Measurements from ENCODE around the gene GVQW3.
A peak's percentile ranks its signal among the peaks of the same experiment; 100 is the strongest.

The GVQW3 gene

DNA sequence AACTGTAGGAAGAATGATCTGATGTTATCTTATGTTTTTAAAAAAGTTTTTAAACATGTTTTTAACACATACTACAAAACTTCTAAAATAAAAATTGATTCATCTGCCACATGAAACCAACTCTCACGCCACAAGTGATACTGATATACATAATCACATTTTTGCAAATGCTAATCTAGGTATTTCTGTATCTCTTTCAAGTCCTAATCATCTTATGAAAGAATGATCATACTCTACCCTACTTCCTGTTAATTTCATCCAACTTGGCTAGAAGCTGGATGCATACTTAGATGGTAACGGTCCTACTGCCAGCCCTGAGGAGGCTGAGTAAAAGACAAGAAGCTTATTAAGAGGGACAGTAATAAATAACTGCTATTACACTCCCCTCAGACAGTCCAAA lies 19.3 kb upstream of the GVQW3 start:
- Histone ChIP-seq H3K36me3 (ENCODE audit: control insufficient read depth in 2 of 2, insufficient read depth in 2 of 2, low read length in 2 of 2) (peaks cover 0 to 3% of the 10 kb centered on the region in 2 donors), H3K4me1 (ENCODE audit: control insufficient read depth, insufficient read depth, low read length) (no peaks in the 10 kb centered on the region), H3K9ac (ENCODE audit: low read length in 2 of 2) (no peak overlapping the region), H3K9me3 (ENCODE audit: control insufficient read depth in 2 of 2, low read length in 2 of 2) (no peaks in the 10 kb centered on the region), H3K27me3 (ENCODE audit: control insufficient read depth in 1 of 2, insufficient read depth in 2 of 2, low read length in 2 of 2) (no peaks in the 10 kb centered on the region), H3K4me3 (ENCODE audit: low read length in 2 of 2) (no peak overlapping the region), H3K27ac (ENCODE audit: low read length) (no peak overlapping the region)

DNA sequence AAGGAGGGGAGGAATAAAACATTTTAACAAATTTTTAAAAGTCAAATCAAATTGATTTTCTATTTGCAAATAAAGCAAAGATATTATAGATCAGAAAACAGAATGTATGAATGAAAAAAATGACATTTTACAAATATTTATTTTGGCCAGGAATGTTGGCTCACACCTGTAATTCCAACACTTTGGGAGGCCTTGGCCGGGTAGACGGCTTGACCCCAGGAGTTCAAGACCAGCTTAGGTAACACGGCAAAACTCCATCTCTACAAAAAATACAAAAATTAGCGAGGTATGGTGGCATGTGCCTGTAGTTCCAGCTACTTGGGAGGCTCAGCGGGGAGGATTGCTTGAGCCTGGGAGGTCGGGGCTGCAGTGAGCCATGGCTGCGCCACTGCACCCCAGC lies 18.4 kb upstream of the GVQW3 start:
- Histone ChIP-seq H3K36me3 (ENCODE audit: control insufficient read depth in 2 of 2, insufficient read depth in 2 of 2, low read length in 2 of 2) (peaks cover 0 to 3% of the 10 kb centered on the region in 2 donors), H3K4me1 (ENCODE audit: control insufficient read depth, insufficient read depth, low read length) (no peaks in the 10 kb centered on the region), H3K9me3 (ENCODE audit: control insufficient read depth in 2 of 2, low read length in 2 of 2) (no peaks in the 10 kb centered on the region), H3K27me3 (ENCODE audit: control insufficient read depth in 1 of 2, insufficient read depth in 2 of 2, low read length in 2 of 2) (no peaks in the 10 kb centered on the region), H3K27ac (ENCODE audit: low read length) (no peak overlapping the region), H3K4me3 (ENCODE audit: low read length in 2 of 2) (no peak overlapping the region), H3K9ac (ENCODE audit: low read length in 2 of 2) (no peak overlapping the region)

- H3K4me3 ChIP-seq (ENCODE audit: low read length in 2 of 2): no peak overlapping the region
- no peaks in the 10 kb centered on the region for H3K4me1 ChIP-seq (ENCODE audit: control insufficient read depth, insufficient read depth, low read length)
- no peaks in the 10 kb centered on the region for H3K9me3 ChIP-seq (ENCODE audit: control insufficient read depth in 2 of 2, low read length in 2 of 2)
- no peak overlapping the region for H3K27ac ChIP-seq (ENCODE audit: low read length)
- no peaks in the 10 kb centered on the region for H3K27me3 ChIP-seq (ENCODE audit: control insufficient read depth in 1 of 2, insufficient read depth in 2 of 2, low read length in 2 of 2)
- no peaks in the 10 kb centered on the region for H3K36me3 ChIP-seq (ENCODE audit: control insufficient read depth in 2 of 2, insufficient read depth in 2 of 2, low read length in 2 of 2)
- H3K9ac ChIP-seq (ENCODE audit: low read length in 2 of 2): no peak overlapping the region
Measured at GRCh38 chr11:76365038-76365679, 16.0 kb upstream of the GVQW3 start.

GRCh38 chr11:76368490-76368889 lies 12.6 kb upstream of the GVQW3 start:
- H3K4me1 ChIP-seq (ENCODE audit: control insufficient read depth, insufficient read depth, low read length): peaks cover 4% of the 10 kb centered on the region
- H3K4me3 ChIP-seq (ENCODE audit: low read length in 2 of 2): no peak overlapping the region
- no peak overlapping the region for H3K27ac ChIP-seq (ENCODE audit: low read length)
- H3K9me3 ChIP-seq (ENCODE audit: control insufficient read depth in 2 of 2, low read length in 2 of 2): no peaks in the 10 kb centered on the region
- no peaks in the 10 kb centered on the region for H3K36me3 ChIP-seq (ENCODE audit: control insufficient read depth in 2 of 2, insufficient read depth in 2 of 2, low read length in 2 of 2)
- H3K27me3 ChIP-seq (ENCODE audit: control insufficient read depth in 1 of 2, insufficient read depth in 2 of 2, low read length in 2 of 2): no peaks in the 10 kb centered on the region
- no peak overlapping the region for H3K9ac ChIP-seq (ENCODE audit: low read length in 2 of 2)

DNA sequence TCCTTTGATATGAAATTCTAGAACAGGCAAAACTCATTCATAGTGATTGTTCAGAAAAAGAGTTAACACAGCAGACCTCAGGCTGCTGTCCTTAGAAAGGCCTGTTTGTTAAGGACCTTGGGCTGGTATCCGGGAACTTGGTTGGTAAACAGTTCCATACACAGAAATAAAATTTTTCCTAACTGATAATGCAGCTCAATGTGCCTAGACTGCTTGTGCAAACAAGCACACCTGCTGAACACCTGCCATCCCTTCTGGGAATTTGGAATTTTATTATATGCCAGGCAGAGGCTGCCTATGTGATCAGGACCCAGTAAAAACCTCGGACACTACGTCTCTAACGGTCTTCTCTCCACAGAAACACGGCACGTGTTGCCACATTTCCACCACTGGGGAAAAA lies 11.7 kb upstream of the GVQW3 start:
- Histone ChIP-seq H3K4me1 (ENCODE audit: control insufficient read depth, insufficient read depth, low read length) (peaks cover 4% of the 10 kb centered on the region), H3K9ac (ENCODE audit: low read length in 2 of 2) (no peak overlapping the region), H3K27ac (ENCODE audit: low read length) (no peak overlapping the region)

GRCh38 chr11:76371170-76371569 lies 10.0 kb upstream of the GVQW3 start:
- Histone ChIP-seq H3K9me3 (ENCODE audit: control insufficient read depth in 2 of 2, low read length in 2 of 2) (no peaks in the 10 kb centered on the region), H3K27ac (ENCODE audit: low read length) (no peak overlapping the region), H3K4me1 (ENCODE audit: control insufficient read depth, insufficient read depth, low read length) (peaks cover 4% of the 10 kb centered on the region), H3K27me3 (ENCODE audit: control insufficient read depth in 1 of 2, insufficient read depth in 2 of 2, low read length in 2 of 2) (no peaks in the 10 kb centered on the region), H3K4me3 (ENCODE audit: low read length in 2 of 2) (no peak overlapping the region), H3K9ac (ENCODE audit: low read length in 2 of 2) (no peak overlapping the region), H3K36me3 (ENCODE audit: control insufficient read depth in 2 of 2, insufficient read depth in 2 of 2, low read length in 2 of 2) (no peaks in the 10 kb centered on the region)

More for the DNA sequence above, 11.7 kb upstream of the GVQW3 start:
- H3K9me3 ChIP-seq (ENCODE audit: control insufficient read depth in 2 of 2, low read length in 2 of 2): no peaks in the 10 kb centered on the region
- H3K27me3 ChIP-seq (ENCODE audit: control insufficient read depth in 1 of 2, insufficient read depth in 2 of 2, low read length in 2 of 2): no peaks in the 10 kb centered on the region
- H3K36me3 ChIP-seq (ENCODE audit: control insufficient read depth in 2 of 2, insufficient read depth in 2 of 2, low read length in 2 of 2): no peaks in the 10 kb centered on the region
- no peak overlapping the region for H3K4me3 ChIP-seq (ENCODE audit: low read length in 2 of 2)

GRCh38 chr11:76376746-76377558 lies 4.2 kb upstream of the GVQW3 start:
- H3K4me1 ChIP-seq (ENCODE audit: control insufficient read depth, insufficient read depth, low read length): peaks cover 11% of the 10 kb centered on the region
- H3K27ac ChIP-seq (ENCODE audit: low read length): no peak overlapping the region
- no peaks in the 10 kb centered on the region for H3K36me3 ChIP-seq (ENCODE audit: control insufficient read depth in 2 of 2, insufficient read depth in 2 of 2, low read length in 2 of 2)
- no peak overlapping the region for H3K4me3 ChIP-seq (ENCODE audit: low read length in 2 of 2)
- H3K9me3 ChIP-seq (ENCODE audit: control insufficient read depth in 2 of 2, low read length in 2 of 2): no peaks in the 10 kb centered on the region
- H3K9ac ChIP-seq (ENCODE audit: low read length in 2 of 2): no peak overlapping the region
- no peaks in the 10 kb centered on the region for H3K27me3 ChIP-seq (ENCODE audit: control insufficient read depth in 1 of 2, insufficient read depth in 2 of 2, low read length in 2 of 2)

DNA sequence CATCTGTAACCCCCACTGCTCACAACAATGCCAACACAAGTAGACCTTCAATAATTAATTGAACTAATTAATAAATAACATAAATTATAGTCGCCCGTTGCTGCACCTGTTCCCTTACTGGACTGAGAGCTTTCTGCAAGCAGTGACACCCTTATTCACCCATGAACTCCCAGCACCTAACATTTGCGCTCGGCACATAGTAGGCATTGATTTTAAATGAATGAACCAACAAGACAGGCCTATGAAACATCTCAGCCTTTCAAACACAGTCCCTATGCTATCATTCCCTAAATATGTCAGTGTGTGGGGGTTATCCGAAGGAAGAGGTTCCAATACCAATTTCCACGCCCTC lies 1.3 kb upstream of the GVQW3 start:
- Histone ChIP-seq H3K4me3 (ENCODE audit: low read length in 2 of 2) (peak overlapping the region; percentile 95 to 96), H3K36me3 (ENCODE audit: control insufficient read depth in 2 of 2, insufficient read depth in 2 of 2, low read length in 2 of 2) (peaks cover 0 to 2% of the 10 kb centered on the region in 2 donors), H3K4me1 (ENCODE audit: control insufficient read depth, insufficient read depth, low read length) (peaks cover 21% of the 10 kb centered on the region), H3K27ac (ENCODE audit: low read length) (no peak overlapping the region), H3K9me3 (ENCODE audit: control insufficient read depth in 2 of 2, low read length in 2 of 2) (no peaks in the 10 kb centered on the region), H3K27me3 (ENCODE audit: control insufficient read depth in 1 of 2, insufficient read depth in 2 of 2, low read length in 2 of 2) (no peaks in the 10 kb centered on the region), H3K9ac (ENCODE audit: low read length in 2 of 2) (peak overlapping the region; percentile 81 to 85)

GRCh38 chr11:76380159-76380976 lies 755 bp upstream of the GVQW3 start:
- Histone ChIP-seq H3K9ac (ENCODE audit: low read length in 2 of 2) (peak overlapping the region; percentile 81 to 85), H3K4me3 (ENCODE audit: low read length in 2 of 2) (peak overlapping the region; percentile 95 to 96), H3K4me1 (ENCODE audit: control insufficient read depth, insufficient read depth, low read length) (peaks cover 21% of the 10 kb centered on the region), H3K27ac (ENCODE audit: low read length) (peak overlapping the region; percentile 64), H3K9me3 (ENCODE audit: control insufficient read depth in 2 of 2, low read length in 2 of 2) (no peaks in the 10 kb centered on the region), H3K27me3 (ENCODE audit: control insufficient read depth in 1 of 2, insufficient read depth in 2 of 2, low read length in 2 of 2) (no peaks in the 10 kb centered on the region), H3K36me3 (ENCODE audit: control insufficient read depth in 2 of 2, insufficient read depth in 2 of 2, low read length in 2 of 2) (peaks cover 0 to 2% of the 10 kb centered on the region in 2 donors)

- Histone ChIP-seq H3K27me3 (ENCODE audit: control insufficient read depth in 1 of 2, insufficient read depth in 2 of 2, low read length in 2 of 2) (no peaks in the 10 kb centered on the region), H3K9me3 (ENCODE audit: control insufficient read depth in 2 of 2, low read length in 2 of 2) (no peaks in the 10 kb centered on the region), H3K27ac (ENCODE audit: low read length) (no peak overlapping the region), H3K4me1 (ENCODE audit: control insufficient read depth, insufficient read depth, low read length) (peaks cover 21% of the 10 kb centered on the region), H3K9ac (ENCODE audit: low read length in 2 of 2) (no peak overlapping the region), H3K4me3 (ENCODE audit: low read length in 2 of 2) (peak overlapping the region; percentile 89 to 96), H3K36me3 (ENCODE audit: control insufficient read depth in 2 of 2, insufficient read depth in 2 of 2, low read length in 2 of 2) (peaks cover 0 to 2% of the 10 kb centered on the region in 2 donors)
Measured at GRCh38 chr11:76382209-76382608, 1.1 kb downstream of the GVQW3 start.
